HG02798 (cell line): ENCODE data around the gene PCMT1.
"Not testable (repeated sequence)": the region's sequence is repeated elsewhere in the genome, so short reads cannot be mapped to it uniquely, and the experiment has no call there.

Experiments used
- ATAC-seq: cut with Tn5 transposase; IDR thresholded peaks from one replicate; pipeline ENCODE4 v1.9.1; 2021; ENCODE audit warnings: mild to moderate bottlenecking; ENCODE audit not compliant: unreplicated experiment, poor library complexity

Gene PCMT1

DNA sequence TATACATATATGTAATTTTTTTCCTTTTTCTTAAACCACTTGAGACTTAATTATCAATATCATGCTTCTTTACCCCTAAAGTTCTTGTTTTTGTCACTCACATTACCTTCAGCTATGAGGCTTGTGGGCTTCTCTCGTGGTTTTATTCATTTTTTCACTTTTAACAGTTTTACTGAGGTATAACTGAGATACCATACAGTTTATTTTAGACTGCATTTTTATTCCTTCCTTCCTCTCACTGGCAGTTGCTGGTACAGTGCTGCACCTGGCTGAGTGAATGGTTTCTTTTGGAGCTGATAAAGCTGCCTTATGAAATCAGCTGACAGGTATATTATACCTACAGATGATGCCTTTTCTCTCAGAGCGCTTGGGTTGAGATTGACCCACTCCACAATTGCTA lies 60.3 kb downstream of the PCMT1 start:
- ATAC-seq: no peak

DNA sequence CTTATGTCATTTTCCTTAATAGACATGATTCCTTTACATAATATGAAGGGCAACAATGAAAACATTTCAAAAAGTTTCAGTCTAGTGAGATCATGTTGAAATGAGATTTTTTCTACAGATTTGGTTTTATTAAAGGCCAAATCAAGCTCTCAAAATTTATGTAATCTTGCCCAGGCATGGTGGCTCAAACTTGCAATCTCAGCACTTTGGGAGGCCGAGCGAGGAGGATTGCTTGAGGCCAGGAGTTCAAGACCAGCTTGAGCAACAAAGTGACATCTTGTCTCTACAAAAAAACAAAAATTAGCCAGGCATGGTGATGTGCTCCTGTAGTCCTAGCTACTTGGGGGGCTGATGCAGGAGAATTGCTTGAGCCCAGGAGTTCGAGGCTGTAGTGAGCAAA lies 63.8 kb downstream of the PCMT1 start:
- ATAC-seq: no peak

DNA sequence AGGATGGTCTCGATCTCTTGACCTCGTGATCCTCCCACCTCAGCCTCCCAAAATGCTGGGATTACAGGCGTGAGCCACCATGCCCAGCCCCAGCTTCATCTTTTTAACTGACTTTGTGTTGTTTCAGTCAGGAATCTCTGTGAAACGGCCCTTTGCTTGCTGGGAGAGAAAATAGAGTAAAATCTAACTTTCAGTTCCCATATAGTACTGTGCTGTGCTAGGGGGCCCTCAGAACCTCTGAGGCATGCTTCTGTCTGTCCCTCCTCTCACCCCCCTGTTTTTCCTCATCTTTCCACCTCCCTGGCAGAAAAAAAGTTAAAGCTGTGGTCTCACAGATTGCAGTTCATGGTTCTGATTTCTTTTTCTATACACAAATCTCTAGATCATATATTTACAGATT lies 66.2 kb downstream of the PCMT1 start:
- ATAC-seq: no peak

DNA sequence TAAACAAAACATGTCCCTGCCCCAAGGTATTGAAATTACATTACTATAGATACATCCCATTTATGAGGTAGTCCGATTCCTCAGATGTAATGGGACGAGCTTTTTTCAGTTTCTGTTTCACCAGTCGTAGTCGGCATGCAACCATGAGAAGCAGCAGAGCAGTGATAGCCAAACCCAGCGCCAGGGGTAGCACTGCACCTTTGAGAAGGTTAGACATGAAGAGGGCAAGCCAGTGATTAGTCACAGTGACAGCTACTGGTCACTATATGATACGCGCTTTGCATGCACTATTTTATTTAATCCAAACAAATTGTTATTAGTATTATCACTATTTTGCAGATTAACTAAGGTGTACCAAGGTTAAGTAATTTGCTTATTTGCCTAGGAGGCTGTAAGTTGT lies 71.0 kb downstream of the PCMT1 start:
- ATAC-seq: no peak

DNA sequence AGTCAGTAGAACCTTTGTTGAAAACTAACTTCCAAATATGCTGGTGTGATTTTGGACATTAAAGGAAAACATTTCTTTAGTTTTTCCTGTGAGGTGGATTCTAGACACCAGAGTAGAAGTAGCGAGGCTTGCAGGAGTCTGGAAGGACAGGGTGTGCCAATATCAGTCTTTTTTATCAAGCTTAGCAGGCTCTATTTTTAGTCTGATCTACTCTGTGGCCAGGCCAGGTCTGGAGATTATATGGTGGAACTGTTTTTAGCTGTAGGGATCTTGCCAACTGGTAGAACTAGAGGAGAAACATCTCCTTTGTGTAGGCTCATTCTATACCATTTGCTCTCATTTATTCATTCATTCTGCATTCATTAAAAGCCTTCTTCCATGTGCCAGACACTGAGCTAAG lies 72.0 kb downstream of the PCMT1 start:
- ATAC-seq: no peak

DNA sequence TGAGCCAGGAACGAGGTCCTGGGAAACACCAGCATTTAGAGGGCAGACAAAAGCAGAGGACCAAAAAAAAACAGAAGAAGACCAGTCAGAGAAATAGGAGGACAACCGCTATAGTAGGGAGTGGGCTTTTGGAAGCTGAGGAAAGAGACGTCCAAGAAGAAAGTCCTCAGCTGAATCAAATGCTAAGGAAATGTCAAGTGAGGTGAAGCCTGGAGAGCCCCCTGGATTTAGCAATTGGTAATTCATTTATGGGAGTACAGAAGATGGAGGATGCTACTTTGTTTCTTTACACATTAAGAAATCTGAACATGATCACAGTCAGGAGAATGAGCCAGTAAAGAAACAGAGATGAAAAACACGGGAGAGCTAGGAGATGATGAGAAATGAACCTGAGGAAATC lies 73.5 kb downstream of the PCMT1 start:
- no peak for ATAC-seq

DNA sequence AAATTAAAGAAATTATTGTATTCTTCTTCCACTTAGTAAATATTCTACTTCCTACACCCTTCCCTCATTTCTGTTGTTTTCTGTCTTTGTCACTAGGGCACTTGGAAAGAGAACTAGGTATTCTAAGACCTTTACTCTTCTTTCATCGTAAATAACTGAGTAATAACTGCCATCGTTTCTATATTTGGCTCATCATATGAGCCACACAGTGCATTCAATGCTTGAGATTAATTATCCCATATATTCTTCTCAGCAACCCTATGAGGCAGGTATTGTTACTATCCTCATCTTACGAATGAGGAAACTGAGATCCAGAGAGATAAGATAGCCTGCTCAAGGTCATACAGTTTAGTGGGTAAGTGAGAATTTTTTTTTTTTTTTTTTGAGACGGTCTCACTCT lies 75.8 kb downstream of the PCMT1 start:
- no peak for ATAC-seq

DNA sequence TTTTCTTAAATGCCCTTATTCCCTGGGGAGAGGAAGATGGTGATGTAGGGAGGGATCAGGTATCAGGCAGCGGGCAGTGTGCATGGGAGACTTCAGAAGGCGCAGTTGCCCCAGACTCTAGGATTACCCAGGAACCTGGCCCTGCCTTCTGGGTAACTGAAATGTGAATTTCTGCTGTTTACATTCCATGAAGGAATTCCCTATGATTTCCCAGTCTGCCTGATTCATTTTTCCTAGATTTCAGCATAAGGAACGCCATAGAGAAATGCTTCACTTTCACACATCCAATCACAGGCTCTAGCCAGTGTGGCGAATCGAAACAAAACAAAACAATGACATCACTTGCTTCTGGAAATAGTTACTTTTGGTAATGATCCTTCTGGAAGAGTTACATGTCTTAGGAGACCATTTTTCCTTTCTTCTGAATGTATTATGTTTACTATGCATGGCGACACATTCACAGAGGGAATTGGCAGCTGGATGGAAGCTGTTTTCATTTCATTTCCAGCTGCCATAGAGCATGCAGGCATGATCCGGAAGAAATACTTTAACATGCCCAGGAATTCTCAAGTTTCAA lies 81.3 kb downstream of the PCMT1 start:
- ATAC-seq: no peak

DNA sequence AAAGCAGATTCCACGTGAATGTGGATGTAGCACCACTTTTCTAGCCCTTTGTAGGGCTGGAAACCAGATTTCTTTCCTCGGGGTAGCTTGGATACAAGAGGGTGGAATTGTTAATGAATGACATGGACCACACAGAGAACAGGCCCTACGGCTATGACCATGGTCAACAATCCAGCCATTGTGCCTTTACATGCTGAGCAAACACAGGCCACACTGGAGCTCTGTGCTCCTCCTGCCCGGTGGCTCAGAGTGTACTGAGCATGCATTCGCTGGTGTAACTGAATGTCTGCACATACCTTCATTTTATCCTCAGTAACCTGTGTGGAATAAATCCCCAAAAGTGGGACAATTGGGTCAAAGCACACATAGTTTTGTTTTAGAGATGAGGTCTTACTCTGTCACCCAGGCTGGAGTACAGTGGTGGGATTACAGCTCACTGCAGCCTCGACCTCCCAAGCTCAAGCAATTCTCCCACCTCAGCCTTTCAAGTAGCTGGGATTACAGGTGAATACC lies 81.8 kb downstream of the PCMT1 start:
- ATAC-seq: no peak

DNA sequence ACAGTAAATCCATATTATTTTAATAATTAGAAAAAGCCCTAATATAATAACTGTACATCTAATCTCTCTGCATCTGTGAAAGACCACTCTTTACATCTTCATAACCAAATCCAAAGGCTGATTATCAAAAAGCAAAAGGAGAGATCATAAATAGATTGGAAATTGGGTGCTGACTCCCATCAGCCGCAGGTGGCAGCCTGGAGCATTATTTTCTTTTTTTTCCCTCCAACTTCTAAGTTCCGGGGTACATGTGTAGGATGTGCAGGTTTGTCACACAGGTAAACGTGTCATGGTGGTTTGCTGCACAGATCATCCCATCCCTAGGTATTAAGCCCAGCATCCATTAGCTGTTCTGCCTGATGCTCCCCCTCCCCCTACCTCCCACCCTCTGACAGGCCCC lies 84.1 kb downstream of the PCMT1 start:
- no peak for ATAC-seq

DNA sequence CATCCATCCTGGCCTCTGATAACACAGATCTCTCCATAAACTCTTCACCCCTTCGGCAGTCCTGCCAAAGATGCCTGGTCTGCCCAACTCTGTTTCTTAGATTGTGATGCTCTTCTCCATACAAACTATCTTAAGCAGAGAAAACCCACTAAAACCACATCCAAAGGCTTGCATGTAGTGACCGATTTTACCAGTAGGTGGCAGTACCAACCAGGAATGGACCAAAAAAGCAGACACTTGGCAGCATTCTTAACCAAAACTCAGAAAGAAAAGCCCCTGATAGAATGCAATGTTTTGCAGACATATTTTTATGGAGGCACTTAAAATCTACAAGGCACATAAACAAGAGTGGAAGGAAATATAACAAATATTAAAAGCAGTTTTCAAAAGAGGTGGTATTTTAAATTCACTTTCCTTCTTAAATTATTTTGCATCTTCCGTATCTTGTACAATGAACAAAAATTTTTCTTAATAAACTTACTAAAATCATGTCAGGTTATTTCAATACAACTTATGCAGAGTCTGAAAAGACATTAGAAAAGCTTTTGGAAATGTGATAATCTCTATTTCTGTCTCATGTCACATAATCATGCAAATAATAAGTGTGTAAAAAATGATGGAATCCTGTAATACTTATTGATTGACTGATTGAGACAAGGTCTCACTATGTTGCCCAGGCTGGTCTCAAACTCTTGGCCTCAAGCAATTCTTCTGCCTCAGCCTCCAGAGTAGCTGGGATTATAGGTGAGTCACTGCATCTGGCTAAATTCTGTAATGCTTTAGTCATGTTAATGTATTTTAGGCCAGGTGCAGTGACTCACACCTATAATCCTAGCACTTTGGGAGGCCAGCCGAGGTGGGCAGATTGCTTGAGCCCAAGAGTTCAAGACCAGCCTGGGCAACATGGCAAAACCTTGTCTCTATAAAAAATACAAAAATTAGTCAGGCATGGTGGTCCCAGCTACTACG lies 85.3 kb downstream of the PCMT1 start:
- ATAC-seq: no peak

DNA sequence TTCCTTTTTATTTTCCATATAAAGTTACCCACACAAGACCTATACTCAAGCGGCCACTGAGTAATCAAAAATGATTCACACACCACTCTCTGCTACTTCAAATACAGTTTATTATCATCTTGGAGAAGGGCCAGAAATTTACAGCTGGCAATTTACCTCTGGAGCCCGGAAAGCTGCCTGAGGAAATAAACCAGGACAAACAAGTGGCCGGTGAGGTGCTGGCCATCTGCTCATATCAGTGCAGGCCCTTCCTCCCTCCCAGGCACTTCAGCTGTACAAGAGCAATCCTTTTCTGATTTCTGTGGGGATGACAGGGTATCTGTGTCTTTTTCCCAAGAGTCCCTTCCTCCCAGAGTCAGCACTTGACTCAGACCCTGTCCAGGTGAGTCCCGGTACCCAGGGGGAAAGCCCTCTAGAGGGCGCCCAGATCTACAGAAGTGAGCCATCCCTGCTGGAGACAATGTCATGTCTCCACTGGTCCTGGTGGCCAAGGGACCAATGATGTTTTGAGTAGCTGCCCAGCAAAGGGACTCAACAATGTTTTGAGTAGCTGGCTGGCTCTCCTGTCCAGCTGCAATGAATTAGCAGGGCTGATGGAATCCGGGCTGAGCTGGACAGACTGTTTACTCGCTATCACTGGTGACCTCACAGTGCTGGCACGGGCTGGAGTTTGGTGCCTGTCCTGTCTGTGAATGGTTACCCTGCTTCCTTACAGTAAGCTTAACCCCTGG lies 91.0 kb downstream of the PCMT1 start:
- ATAC-seq: peak; percentile 47

DNA sequence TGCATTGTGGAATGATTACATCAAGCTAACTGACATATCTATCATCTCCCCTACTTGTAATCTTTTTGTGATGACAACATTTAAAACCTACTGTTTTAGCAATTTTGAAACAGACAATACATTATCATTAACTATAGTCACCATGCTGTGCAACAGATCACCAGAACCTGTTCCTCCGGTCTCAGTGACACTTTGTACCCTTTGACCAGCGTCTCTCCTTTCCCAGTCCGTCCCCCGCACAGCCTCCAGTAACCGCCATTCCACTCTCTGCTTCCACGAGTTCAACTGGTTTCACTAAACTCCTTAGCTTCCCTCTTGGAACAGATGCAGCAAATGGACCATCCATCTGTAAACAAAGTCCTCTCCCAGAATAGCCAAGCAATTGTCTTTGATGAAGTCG lies 92.8 kb downstream of the PCMT1 start:
- no peak for ATAC-seq

DNA sequence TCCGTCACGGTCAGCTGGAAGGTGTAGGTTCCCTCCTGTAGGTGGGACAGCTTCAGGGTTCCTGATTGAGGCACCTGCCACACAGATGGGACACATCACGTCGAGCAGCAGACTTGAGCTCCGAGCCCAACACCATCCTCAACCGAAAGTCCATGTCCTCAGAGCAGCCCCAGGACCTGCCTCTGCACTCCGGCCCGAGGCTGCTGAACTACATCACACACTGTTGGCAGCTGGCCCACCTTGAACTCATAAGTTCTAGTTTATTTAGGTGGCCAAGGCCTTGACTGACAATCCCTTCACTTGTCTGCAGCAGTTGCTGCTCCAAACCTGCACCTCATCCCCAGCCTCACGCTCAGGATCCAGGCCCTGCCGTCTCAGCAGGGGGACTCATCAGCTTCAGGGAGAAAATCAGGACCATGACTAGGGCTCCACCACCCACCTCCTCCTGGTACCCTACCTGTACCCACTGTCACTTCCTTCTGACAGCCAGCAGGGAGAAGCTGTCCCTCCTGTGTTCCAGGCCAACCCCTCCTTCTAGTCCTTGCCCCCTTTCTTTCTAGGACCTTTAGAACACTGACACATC lies 93.6 kb downstream of the PCMT1 start:
- no peak for ATAC-seq

DNA sequence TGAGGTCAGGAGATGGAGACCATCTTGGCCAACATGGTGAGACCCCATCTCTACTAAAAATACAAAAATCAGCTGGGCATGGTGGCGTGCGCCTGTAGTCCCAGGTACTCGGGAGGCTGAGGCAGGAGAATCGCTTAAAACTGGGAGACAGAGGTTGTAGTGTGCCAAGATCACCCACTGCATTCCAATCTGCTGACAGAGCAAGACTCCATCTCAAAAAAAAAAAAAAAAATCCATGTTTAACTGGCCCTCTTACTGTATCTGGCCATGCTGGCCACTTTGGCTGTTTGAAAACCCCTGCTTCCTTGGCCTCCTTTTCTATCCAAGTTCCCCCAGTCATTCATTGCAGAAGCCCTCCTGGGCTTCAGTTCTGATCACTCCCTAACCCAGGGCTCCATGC lies 94.5 kb downstream of the PCMT1 start:
- ATAC-seq: not testable (repeated sequence)

DNA sequence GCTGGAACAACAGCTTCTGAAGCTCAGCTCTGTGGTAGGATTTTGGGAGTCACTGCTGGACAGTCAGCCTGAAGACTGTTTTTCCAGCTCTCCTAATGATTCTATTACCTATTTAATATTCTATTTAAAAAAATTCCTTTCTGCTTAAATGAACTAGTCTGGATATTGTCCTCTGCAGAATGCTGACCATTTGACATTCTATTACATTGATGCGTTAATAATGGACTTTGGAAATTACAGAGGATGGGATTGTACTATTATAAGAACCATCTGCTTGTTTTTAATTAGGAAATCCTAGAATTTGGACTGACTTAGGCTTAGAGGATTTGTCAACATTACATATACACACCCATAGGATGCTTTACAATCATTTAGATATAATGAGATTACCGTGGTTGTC lies 94.9 kb downstream of the PCMT1 start:
- no peak for ATAC-seq

DNA sequence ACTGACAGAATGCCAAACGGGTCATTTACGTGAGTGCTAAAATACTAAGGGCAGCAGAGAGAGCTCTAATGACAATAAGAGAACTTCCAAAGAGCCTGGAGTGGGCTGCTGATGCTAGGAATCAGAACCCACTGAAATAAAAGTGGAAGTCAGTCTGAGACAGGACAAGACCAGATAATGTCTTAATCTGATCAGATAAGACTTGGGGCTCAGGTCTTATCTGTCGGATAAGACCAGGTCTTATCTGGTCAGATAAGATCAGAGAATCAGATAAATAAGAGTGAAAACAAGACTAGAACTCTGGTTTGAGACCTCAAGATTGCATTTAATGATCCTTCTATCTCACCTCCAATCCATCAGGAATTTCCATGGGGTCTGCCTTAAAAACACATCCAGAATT lies 96.0 kb downstream of the PCMT1 start:
- ATAC-seq: no peak

DNA sequence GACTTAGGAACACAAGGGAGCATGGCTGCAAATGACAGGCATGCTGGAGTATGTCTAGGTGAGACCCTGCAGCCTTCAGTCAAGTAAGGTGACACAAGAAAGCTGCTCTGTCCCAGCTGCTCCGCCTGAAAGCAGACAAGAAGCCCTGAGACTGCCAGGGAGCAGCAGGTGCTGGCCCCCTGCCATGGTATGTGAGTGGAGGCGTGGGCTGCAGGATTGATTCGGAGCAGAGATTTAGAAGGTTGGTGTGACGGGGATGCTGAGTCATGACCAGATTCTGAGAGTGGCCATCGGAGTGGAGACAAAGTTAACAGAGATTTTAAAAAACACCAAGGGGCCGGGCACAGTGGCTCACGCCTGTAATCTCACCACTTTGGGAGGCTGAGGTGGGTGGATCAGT lies 96.8 kb downstream of the PCMT1 start:
- no peak for ATAC-seq

DNA sequence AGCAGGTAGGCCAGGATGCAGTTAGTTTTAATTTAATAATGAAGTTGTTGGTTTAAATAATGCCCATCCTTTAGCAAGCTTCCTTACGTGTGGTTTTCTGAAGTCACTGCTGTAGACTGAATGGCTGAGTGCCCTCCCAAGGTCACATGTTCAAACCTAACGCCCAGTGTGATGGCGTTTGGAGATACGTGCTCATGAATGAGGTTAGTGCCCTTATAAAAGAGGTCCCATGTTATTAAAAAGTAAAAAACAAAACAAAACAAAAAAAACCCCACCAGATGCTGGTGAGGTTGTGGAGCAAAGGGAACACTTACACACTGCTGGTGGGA lies 98.4 kb downstream of the PCMT1 start:
- ATAC-seq: no peak

DNA sequence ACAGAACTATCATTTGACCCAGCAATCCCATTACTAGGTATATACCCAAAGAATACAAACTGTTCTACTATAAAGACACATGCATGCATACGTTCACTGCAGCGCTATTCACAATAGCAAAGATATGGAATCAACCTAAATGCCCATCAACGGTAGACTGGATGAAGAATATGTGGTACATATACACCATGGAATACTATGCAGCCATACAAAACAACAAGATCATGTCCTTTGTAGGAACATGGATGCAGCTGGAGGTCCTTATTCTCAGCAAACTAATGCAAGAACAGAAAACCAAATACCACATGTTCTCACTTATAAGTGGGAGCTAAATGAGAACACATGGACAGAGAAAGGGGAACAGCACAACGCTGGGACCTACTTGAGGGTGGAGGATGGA lies 98.8 kb downstream of the PCMT1 start:
- not testable (repeated sequence) for ATAC-seq
